ENCODE results near the gene AOC3. TPM values are rescaled to one million over a fixed set of nuclear protein-coding genes. Genes with fewer than 3 reads are reported as not detected.
"Not testable (repeated sequence)": the region's sequence is repeated elsewhere in the genome, so short reads cannot be mapped to it uniquely, and the experiment has no call there.

The AOC3 gene
- total and polyA plus RNA-seq, 4 donors, result 82.1 to 344 (median 188) TPM

- H3K27me3 ChIP-seq (ENCODE audit: control insufficient read depth in 1 of 2, insufficient read depth in 2 of 2, low read length in 1 of 2); H3K4me3 ChIP-seq (ENCODE audit: low read length in 2 of 2); DNase-seq; H3K9me3 ChIP-seq (ENCODE audit: control insufficient read depth, low read length); H3K36me3 ChIP-seq (ENCODE audit: control insufficient read depth in 1 of 2, insufficient read depth in 2 of 2, low read length in 1 of 2); H3K27ac ChIP-seq (ENCODE audit: low read depth in 1 of 2, low read length in 2 of 2); intact Hi-C loops (cut with DNase I); H3K4me1 ChIP-seq (ENCODE audit: control insufficient read depth in 1 of 2, insufficient read depth in 2 of 2, low read length in 2 of 2): not testable (repeated sequence)
- 93% methylated on average over 17 to 21 of the region's 21 CpGs for WGBS, 2 donors
- ATAC-seq (ENCODE audit: low FRiP score), result peak; percentile 35
Observed at GRCh38 chr17:42867694-42868261, 16.8 kb downstream of the AOC3 start.

DNA sequence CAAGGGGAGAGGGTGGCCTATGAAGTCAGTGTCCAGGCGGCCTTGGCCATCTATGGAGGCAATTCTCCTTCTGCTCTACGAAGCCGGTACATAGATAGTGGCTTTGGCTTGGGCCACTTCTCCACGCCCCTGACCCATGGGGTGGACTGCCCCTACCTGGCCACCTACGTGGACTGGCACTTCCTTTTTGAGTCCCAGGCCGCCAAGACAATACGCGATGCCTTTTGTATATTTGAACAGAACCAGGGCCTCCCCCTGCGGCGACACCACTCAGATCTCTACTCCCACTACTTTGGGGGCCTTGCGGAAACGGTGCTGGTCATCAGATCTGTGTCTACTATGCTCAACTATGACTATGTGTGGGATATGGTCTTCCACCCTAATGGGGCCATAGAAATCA lies 17.3 kb downstream of the AOC3 start:
- Histone ChIP-seq H3K4me3 (ENCODE audit: low read length in 2 of 2) (no peak overlapping the region), H3K4me1 (ENCODE audit: control insufficient read depth in 1 of 2, insufficient read depth in 2 of 2, low read length in 2 of 2) (no peaks in the 10 kb centered on the region), H3K9me3 (ENCODE audit: control insufficient read depth, low read length) (no peaks in the 10 kb centered on the region), H3K36me3 (ENCODE audit: control insufficient read depth in 1 of 2, insufficient read depth in 2 of 2, low read length in 1 of 2) (no peaks in the 10 kb centered on the region), H3K27ac (ENCODE audit: low read depth in 1 of 2, low read length in 2 of 2) (no peak overlapping the region), H3K27me3 (ENCODE audit: control insufficient read depth in 1 of 2, insufficient read depth in 2 of 2, low read length in 1 of 2) (no peaks in the 10 kb centered on the region)
- intact Hi-C loops (cut with DNase I), result no loop called here
- WGBS, 2 donors, result 95 to 98% methylated on average over 12 of the region's 12 CpGs
- no peak for DNase-seq
- no peak for ATAC-seq (ENCODE audit: low FRiP score)

- 95 to 96% methylated on average over 4 of the region's 4 CpGs for WGBS, 2 donors
- Histone ChIP-seq H3K9me3 (ENCODE audit: control insufficient read depth, low read length) (no peaks in the 10 kb centered on the region), H3K36me3 (ENCODE audit: control insufficient read depth in 1 of 2, insufficient read depth in 2 of 2, low read length in 1 of 2) (no peaks in the 10 kb centered on the region), H3K27ac (ENCODE audit: low read depth in 1 of 2, low read length in 2 of 2) (no peak overlapping the region), H3K4me3 (ENCODE audit: low read length in 2 of 2) (no peak overlapping the region), H3K27me3 (ENCODE audit: control insufficient read depth in 1 of 2, insufficient read depth in 2 of 2, low read length in 1 of 2) (no peaks in the 10 kb centered on the region), H3K4me1 (ENCODE audit: control insufficient read depth in 1 of 2, insufficient read depth in 2 of 2, low read length in 2 of 2) (no peaks in the 10 kb centered on the region)
- ATAC-seq (ENCODE audit: low FRiP score) (no peak), DNase-seq (no peak)
- intact Hi-C loops (cut with DNase I), result no loop called here
Observed at GRCh38 chr17:42871647-42872046, 20.6 kb downstream of the AOC3 start.

DNA sequence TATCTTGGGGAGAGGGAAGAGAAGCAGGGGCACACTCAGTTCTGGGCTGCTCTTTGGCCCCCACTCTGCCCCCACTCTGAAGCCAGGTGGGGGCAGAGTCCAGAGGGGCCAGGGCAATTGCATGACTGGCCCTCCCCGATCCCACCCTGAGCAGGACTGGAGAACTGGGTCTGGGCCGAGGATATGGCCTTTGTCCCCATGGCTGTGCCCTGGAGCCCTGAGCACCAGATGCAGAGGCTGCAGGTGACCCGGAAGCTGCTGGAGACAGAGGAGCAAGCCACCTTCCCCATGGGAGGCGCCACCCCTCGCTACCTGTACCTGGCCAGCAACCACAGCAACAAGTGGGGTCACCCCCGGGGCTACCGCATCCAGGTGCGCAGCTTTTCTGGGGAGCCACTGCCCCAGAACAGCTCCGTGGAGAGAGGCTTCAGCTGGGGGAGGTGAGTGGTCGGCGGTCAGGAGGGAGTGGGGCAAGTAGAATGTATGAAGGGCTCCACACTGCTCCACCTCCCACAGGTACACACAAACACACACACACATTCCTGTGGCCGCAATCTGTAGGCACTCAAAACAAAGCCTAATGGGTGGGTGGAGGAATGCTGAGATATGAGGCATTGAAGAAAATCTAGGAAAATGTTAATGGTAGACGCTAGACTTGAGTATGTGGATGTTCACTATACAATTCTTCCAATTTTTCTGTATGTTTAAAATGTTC lies 21.4 kb downstream of the AOC3 start:
- Histone ChIP-seq H3K36me3 (ENCODE audit: control insufficient read depth in 1 of 2, insufficient read depth in 2 of 2, low read length in 1 of 2) (no peaks in the 10 kb centered on the region), H3K4me3 (ENCODE audit: low read length in 2 of 2) (no peak overlapping the region), H3K27me3 (ENCODE audit: control insufficient read depth in 1 of 2, insufficient read depth in 2 of 2, low read length in 1 of 2) (no peaks in the 10 kb centered on the region), H3K9me3 (ENCODE audit: control insufficient read depth, low read length) (no peaks in the 10 kb centered on the region), H3K27ac (ENCODE audit: low read depth in 1 of 2, low read length in 2 of 2) (no peak overlapping the region), H3K4me1 (ENCODE audit: control insufficient read depth in 1 of 2, insufficient read depth in 2 of 2, low read length in 2 of 2) (no peaks in the 10 kb centered on the region)
- DNase-seq (no peak), ATAC-seq (ENCODE audit: low FRiP score) (no peak)
- 92 to 93% methylated on average over 13 of the region's 13 CpGs for WGBS, 2 donors
- intact Hi-C loops (cut with DNase I), result no loop called here

DNA sequence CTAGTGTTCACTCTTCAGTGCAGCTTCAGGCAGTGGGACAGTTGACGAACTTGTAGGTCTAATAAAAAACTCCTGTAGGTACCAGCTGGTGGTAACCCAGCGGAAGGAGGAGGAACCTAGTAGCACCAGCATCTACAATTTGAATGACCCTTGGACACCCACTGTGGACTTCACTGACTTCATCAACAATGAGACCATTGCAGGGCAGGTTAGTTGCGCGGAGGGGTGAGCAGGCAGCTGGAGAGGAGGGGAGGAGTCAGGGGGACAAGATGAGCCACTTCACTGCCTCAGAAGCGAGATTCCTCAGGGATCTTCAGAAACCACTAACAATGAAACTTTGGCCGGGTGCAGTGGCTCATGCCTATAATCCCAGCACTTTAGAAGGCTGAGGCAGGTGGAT lies 22.3 kb downstream of the AOC3 start:
- Histone ChIP-seq H3K27me3 (ENCODE audit: control insufficient read depth in 1 of 2, insufficient read depth in 2 of 2, low read length in 1 of 2) (no peaks in the 10 kb centered on the region), H3K36me3 (ENCODE audit: control insufficient read depth in 1 of 2, insufficient read depth in 2 of 2, low read length in 1 of 2) (no peaks in the 10 kb centered on the region), H3K4me3 (ENCODE audit: low read length in 2 of 2) (no peak overlapping the region), H3K9me3 (ENCODE audit: control insufficient read depth, low read length) (no peaks in the 10 kb centered on the region), H3K27ac (ENCODE audit: low read depth in 1 of 2, low read length in 2 of 2) (no peak overlapping the region), H3K4me1 (ENCODE audit: control insufficient read depth in 1 of 2, insufficient read depth in 2 of 2, low read length in 2 of 2) (no peaks in the 10 kb centered on the region)
- ATAC-seq (ENCODE audit: low FRiP score) (no peak), DNase-seq (no peak)
- intact Hi-C loops (cut with DNase I), result no loop called here
- WGBS, 2 donors, result 88 to 92% methylated on average over 6 of the region's 6 CpGs

- H3K36me3 ChIP-seq (ENCODE audit: control insufficient read depth in 1 of 2, insufficient read depth in 2 of 2, low read length in 1 of 2); H3K27me3 ChIP-seq (ENCODE audit: control insufficient read depth in 1 of 2, insufficient read depth in 2 of 2, low read length in 1 of 2); DNase-seq; H3K9me3 ChIP-seq (ENCODE audit: control insufficient read depth, low read length); H3K4me1 ChIP-seq (ENCODE audit: control insufficient read depth in 1 of 2, insufficient read depth in 2 of 2, low read length in 2 of 2); H3K27ac ChIP-seq (ENCODE audit: low read depth in 1 of 2, low read length in 2 of 2); ATAC-seq (ENCODE audit: low FRiP score); H3K4me3 ChIP-seq (ENCODE audit: low read length in 2 of 2); intact Hi-C loops (cut with DNase I): not testable (repeated sequence)
- 82 to 91% methylated on average over 6 to 9 of the region's 12 CpGs for WGBS, 2 donors
Observed at GRCh38 chr17:42873932-42874695, 23.1 kb downstream of the AOC3 start.

DNA sequence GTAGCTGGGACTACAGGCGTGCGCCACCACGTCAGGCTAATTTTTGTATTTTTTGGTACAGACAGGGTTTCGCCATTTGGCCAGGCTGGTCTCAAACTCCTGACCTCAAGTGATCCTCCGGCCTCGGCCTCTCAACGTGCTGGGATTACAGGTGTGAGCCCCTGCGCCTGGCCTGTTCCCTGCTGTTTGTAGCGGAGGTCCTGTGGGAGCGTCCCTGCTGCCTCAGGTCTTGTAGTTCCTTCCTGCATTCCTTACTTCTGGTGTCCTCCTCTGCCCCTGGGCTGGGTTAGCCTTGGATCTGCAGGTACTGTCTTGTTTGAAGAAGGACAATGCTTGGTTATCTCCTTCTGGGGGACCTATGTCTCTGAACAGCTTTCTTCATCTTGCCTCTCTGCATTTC lies 26.0 kb downstream of the AOC3 start:
- no peak for DNase-seq
- Histone ChIP-seq H3K36me3 (ENCODE audit: control insufficient read depth in 1 of 2, insufficient read depth in 2 of 2, low read length in 1 of 2) (no peaks in the 10 kb centered on the region), H3K27ac (ENCODE audit: low read depth in 1 of 2, low read length in 2 of 2) (no peak overlapping the region), H3K27me3 (ENCODE audit: control insufficient read depth in 1 of 2, insufficient read depth in 2 of 2, low read length in 1 of 2) (no peaks in the 10 kb centered on the region), H3K9me3 (ENCODE audit: control insufficient read depth, low read length) (no peaks in the 10 kb centered on the region), H3K4me3 (ENCODE audit: low read length in 2 of 2) (no peak overlapping the region), H3K4me1 (ENCODE audit: control insufficient read depth in 1 of 2, insufficient read depth in 2 of 2, low read length in 2 of 2) (no peaks in the 10 kb centered on the region)
- no peak for ATAC-seq (ENCODE audit: low FRiP score)
- 97 to 98% methylated on average over 10 of the region's 10 CpGs for WGBS, 2 donors
- intact Hi-C loops (cut with DNase I), result no loop called here

DNA sequence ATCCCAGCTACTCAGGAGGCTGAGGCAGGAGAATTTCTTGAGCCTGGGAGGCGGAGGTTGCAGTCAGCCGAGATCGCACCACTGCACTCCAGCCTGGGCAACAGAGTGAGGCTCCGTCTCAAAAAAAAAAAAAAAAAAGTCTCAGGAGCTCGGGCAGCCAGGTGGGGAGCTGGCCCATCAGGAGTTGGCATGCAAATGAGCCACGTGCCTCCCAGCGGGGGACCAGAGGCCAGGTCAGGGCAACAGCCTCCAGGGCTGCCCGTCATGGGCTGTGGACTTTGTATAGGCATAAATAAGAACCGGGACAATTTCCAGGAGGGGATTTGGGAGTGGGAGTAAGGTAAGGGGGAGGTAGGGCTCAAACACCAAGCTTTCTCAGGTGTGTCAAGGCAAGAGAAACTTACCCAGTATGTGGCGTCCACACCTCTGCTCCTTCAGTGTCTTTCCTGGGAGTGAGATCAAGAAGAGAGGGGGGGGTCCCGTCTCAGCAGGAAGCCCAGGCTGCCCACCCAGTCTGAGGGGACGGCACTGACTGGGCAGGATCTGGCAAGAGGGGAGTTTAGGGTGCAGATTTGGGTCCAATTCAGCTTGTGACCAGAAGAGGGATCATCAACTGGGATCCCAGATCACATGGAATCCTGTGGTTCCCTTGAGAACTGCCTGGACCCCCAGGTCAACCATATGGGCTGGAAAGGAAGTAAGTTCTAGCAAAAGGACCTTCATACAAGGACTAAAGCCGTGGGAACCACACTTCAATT lies 27.3 kb downstream of the AOC3 start:
- intact Hi-C loops (cut with DNase I), result no loop called here
- Histone ChIP-seq H3K27ac (ENCODE audit: low read depth in 1 of 2, low read length in 2 of 2) (no peak overlapping the region), H3K27me3 (ENCODE audit: control insufficient read depth in 1 of 2, insufficient read depth in 2 of 2, low read length in 1 of 2) (no peaks in the 10 kb centered on the region), H3K4me1 (ENCODE audit: control insufficient read depth in 1 of 2, insufficient read depth in 2 of 2, low read length in 2 of 2) (no peaks in the 10 kb centered on the region), H3K9me3 (ENCODE audit: control insufficient read depth, low read length) (no peaks in the 10 kb centered on the region), H3K36me3 (ENCODE audit: control insufficient read depth in 1 of 2, insufficient read depth in 2 of 2, low read length in 1 of 2) (no peaks in the 10 kb centered on the region), H3K4me3 (ENCODE audit: low read length in 2 of 2) (no peak overlapping the region)
- 68 to 69% methylated on average over 13 of the region's 13 CpGs for WGBS, 2 donors
- ATAC-seq (ENCODE audit: low FRiP score), result no peak
- DNase-seq, result no peak
